HCT116 (cell line): ENCODE results near the gene NXPE3.

Source experiments
- ATF3 ChIP-seq: IDR thresholded peaks from 2 replicates; pipeline ENCODE4 v1.6.1; 2012
- CTCF ChIP-seq, 3 experiments: fragments of 200-600 bp in 1 of 3; sonication (generic) in 1 of 3; IDR thresholded peaks in 2 of 3; conservative IDR thresholded peaks in 1 of 3; 2 replicates each; pipeline ENCODE4 v1.5.1; 2012 to 2017; ENCODE audit warnings: low read depth in 2 of 3, low read length in 2 of 3, antibody characterized with exemption in 1 of 3, borderline replicate concordance in 1 of 3, control low read depth in 1 of 3, mild to moderate bottlenecking in 1 of 3, mixed read lengths in 1 of 3, mixed run types in 1 of 3, moderate library complexity in 1 of 3; ENCODE audit not compliant: insufficient read depth in 1 of 3
- ELF1 ChIP-seq: IDR thresholded peaks from 2 replicates; pipeline ENCODE4 v1.6.1; 2012; ENCODE audit warnings: low read depth, borderline replicate concordance
- EZH2 ChIP-seq: fragments of 200-600 bp; sonication (generic); IDR thresholded peaks from 2 replicates; pipeline ENCODE4 v1.6.1; 2017; ENCODE audit warnings: antibody characterized with exemption, mixed run types
- EZH2phosphoT487 ChIP-seq: fragments of 200-600 bp; IDR thresholded peaks from 2 replicates; pipeline ENCODE4 v1.6.1; 2018; ENCODE audit warnings: antibody characterized with exemption, borderline replicate concordance
- MAX ChIP-seq: IDR thresholded peaks from 2 replicates; pipeline ENCODE4 v1.6.1; 2012
- POLR2A ChIP-seq: IDR thresholded peaks from 2 replicates; pipeline ENCODE4 v1.7.0; 2011; ENCODE audit warnings: borderline replicate concordance; ENCODE audit not compliant: insufficient read depth, insufficient read length; ENCODE audit errors: extremely low read depth
- POLR2AphosphoS5 ChIP-seq: IDR thresholded peaks from 2 replicates; pipeline ENCODE4 v1.6.1; 2011; ENCODE audit warnings: mild to moderate bottlenecking, low read depth, low read length, moderate library complexity
- REST ChIP-seq: IDR thresholded peaks from 2 replicates; pipeline ENCODE4 v1.6.1; 2012; ENCODE audit warnings: low read depth
- TCF7L2 ChIP-seq: IDR thresholded peaks from 2 replicates; pipeline ENCODE4 v1.7.0; 2011; ENCODE audit warnings: borderline replicate concordance, inconsistent platforms; ENCODE audit not compliant: insufficient read depth, insufficient read length; ENCODE audit errors: extremely low read depth
- ZFX ChIP-seq: fragments of 450-650 bp; IDR thresholded peaks from 2 replicates; pipeline ENCODE4 v1.6.1; 2017

GRCh38 chr3:101836160-101836559 lies 57.1 kb downstream of the NXPE3 start:
- TF ChIP-seq POLR2AphosphoS5 (no peak), CTCF (IDR thresholded peaks at IDR 0.05 in 2 of 3, conservative IDR thresholded peaks at IDR 0.05 in 1 of 3; ENCODE audit: borderline replicate concordance in 1 of 3, insufficient read depth in 1 of 3, low read depth in 2 of 3, low read length in 2 of 3) (no peak), EZH2phosphoT487 (no peak), TCF7L2 (no peak), MAX (no peak), POLR2A (no peak), REST (no peak), ELF1 (no peak), ATF3 (no peak), ZFX (no peak), EZH2 (no peak)
